Raji (cell line): ENCODE measurements around the gene ITGB7.

Source experiments
- POLR2A ChIP-seq: IDR thresholded peaks from 2 replicates; pipeline ENCODE4 v1.6.1; 2011; ENCODE audit warnings: low read depth, low read length, control low read depth; ENCODE audit not compliant: insufficient read depth

The ITGB7 gene

GRCh38 chr12:53197011-53197640 is 9.9 kb downstream of the ITGB7 start:
- no peak for TF ChIP-seq POLR2A

GRCh38 chr12:53196486-53196885 is 10.6 kb downstream of the ITGB7 start:
- TF ChIP-seq POLR2A = no peak

- no peak for TF ChIP-seq POLR2A
Measured at GRCh38 chr12:53195516-53196420, 11.3 kb downstream of the ITGB7 start.

- TF ChIP-seq POLR2A = no peak
Measured at GRCh38 chr12:53194973-53195372, 12.1 kb downstream of the ITGB7 start.

- TF ChIP-seq POLR2A = no peak
Measured at GRCh38 chr12:53193985-53194716, 12.9 kb downstream of the ITGB7 start.

- TF ChIP-seq POLR2A = no peak
Measured at GRCh38 chr12:53193040-53193439, 14.0 kb downstream of the ITGB7 start.

GRCh38 chr12:53192531-53193021 is 14.5 kb downstream of the ITGB7 start:
- TF ChIP-seq POLR2A = 0 out of 2 replicates have a peak, but pooled peaks have one; percentile 28

GRCh38 chr12:53191885-53192530 is 15.0 kb downstream of the ITGB7 start:
- no peak for TF ChIP-seq POLR2A

- no peak for TF ChIP-seq POLR2A
Measured at GRCh38 chr12:53191096-53191884, 15.8 kb downstream of the ITGB7 start.

- no peak; the same call in 1 of the 2 replicates for TF ChIP-seq POLR2A
Measured at GRCh38 chr12:53190108-53190729, 16.8 kb downstream of the ITGB7 start.

GRCh38 chr12:53187145-53187899 is 19.7 kb downstream of the ITGB7 start:
- TF ChIP-seq POLR2A = no peak

GRCh38 chr12:53186745-53187144 is 20.3 kb downstream of the ITGB7 start:
- no peak for TF ChIP-seq POLR2A

- no peak for TF ChIP-seq POLR2A
Measured at GRCh38 chr12:53185582-53186153, 21.4 kb downstream of the ITGB7 start.

GRCh38 chr12:53184828-53185227 is 22.2 kb downstream of the ITGB7 start:
- no peak for TF ChIP-seq POLR2A
